SK-N-SH treated with all-trans-retinoic acid at 6 μM for 48 hours (cell line): Measurements from ENCODE around the gene GBP4.

Source experiments
- BACH2 ChIP-seq: fragments of 250-450 bp; sonication (Bioruptor Pico); IDR thresholded peaks from 2 replicates; pipeline ENCODE4 v1.9.0; 2021; ENCODE audit warnings: mild to moderate bottlenecking, borderline replicate concordance
- CSDC2 ChIP-seq: fragments of 250-450 bp; sonication (Bioruptor Pico); IDR thresholded peaks from 2 replicates; pipeline ENCODE4 v1.5.0; 2020; ENCODE audit warnings: mild to moderate bottlenecking, moderate library complexity
- GLIS3 ChIP-seq: fragments of 250-450 bp; sonication (Bioruptor Pico); IDR thresholded peaks from 2 replicates; pipeline ENCODE4 v1.5.0; 2020; ENCODE audit warnings: mild to moderate bottlenecking, moderate library complexity
- RARB ChIP-seq: fragments of 250-450 bp; sonication (Bioruptor Pico); IDR thresholded peaks from 2 replicates; pipeline ENCODE4 v1.8.0; 2021; ENCODE audit warnings: mild to moderate bottlenecking, moderate library complexity
- SNAI2 ChIP-seq: fragments of 250-450 bp; sonication (Bioruptor Pico); IDR thresholded peaks from 2 replicates; pipeline ENCODE4 v1.5.0; 2020; ENCODE audit warnings: mild to moderate bottlenecking, moderate library complexity
- TCF4 ChIP-seq: fragments of 250-450 bp; sonication (Bioruptor Pico); IDR thresholded peaks from 2 replicates; pipeline ENCODE4 v1.8.0; 2021; ENCODE audit warnings: mild to moderate bottlenecking, moderate library complexity, borderline replicate concordance
- ZFP3 ChIP-seq: fragments of 250-450 bp; sonication (Bioruptor Pico); IDR thresholded peaks from 2 replicates; pipeline ENCODE4 v1.5.0; 2020; ENCODE audit warnings: mild to moderate bottlenecking, moderate library complexity
- ZFP30 ChIP-seq: fragments of 450-650 bp; formaldehyde crosslinking; IDR thresholded peaks from 2 replicates; pipeline ENCODE4 v1.5.0; 2022; ENCODE audit warnings: mild to moderate bottlenecking, moderate library complexity
- ZNF565 ChIP-seq: fragments of 450-650 bp; formaldehyde crosslinking; conservative IDR thresholded peaks from 2 replicates; pipeline ENCODE4 v1.5.0; 2020; ENCODE audit warnings: low read depth, mild to moderate bottlenecking, moderate library complexity
- ZNF70 ChIP-seq: fragments of 450-650 bp; formaldehyde crosslinking; IDR thresholded peaks from 2 replicates; pipeline ENCODE4 v1.5.0; 2020; ENCODE audit warnings: mild to moderate bottlenecking, moderate library complexity
- ZNF8 ChIP-seq: fragments of 450-650 bp; formaldehyde crosslinking; IDR thresholded peaks from 2 replicates; pipeline ENCODE4 v1.5.0; 2020; ENCODE audit warnings: mild to moderate bottlenecking, moderate library complexity
- TF ChIP-seq, protein P1 (sequence below): fragments of 250-450 bp; sonication (Bioruptor Pico); IDR thresholded peaks from 2 replicates; pipeline ENCODE4 v1.8.0; 2020; ENCODE audit warnings: mild to moderate bottlenecking, moderate library complexity, borderline replicate concordance
- TF ChIP-seq, protein P2 (sequence below): fragments of 250-450 bp; sonication (Bioruptor Pico); IDR thresholded peaks from 2 replicates; pipeline ENCODE4 v1.5.0; 2020; ENCODE audit warnings: mild to moderate bottlenecking, moderate library complexity
- TF ChIP-seq, protein P3 (sequence below): fragments of 250-450 bp; sonication (Bioruptor Pico); IDR thresholded peaks from 2 replicates; pipeline ENCODE4 v1.5.1; 2020; ENCODE audit warnings: low read depth, mild to moderate bottlenecking, moderate library complexity

DNA sequence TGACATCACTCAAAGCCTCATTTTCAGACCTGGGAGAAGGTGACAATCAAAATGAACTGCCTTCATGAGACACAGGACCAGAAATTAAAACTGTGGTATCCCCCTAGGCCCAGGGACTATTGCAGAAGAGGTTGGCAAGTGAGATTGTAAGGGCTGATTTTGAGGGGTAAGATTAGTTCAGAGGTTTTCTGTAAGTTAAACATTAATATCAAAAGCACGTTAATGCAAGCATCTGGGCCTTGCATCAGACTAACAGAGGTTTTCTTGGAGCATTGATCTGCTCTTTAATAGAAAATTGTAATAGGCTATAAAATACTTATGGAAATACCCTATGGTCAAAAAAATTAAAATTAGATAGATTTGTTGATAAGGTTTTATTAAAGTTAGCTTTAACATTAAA, 14.6 kb upstream of the GBP4 start:
- TF ChIP-seq ZNF8 (CRISPR knock-in tag), result no peak
- TF ChIP-seq RARB (CRISPR knock-in tag), result no peak
- no peak for TF ChIP-seq GLIS3 (CRISPR knock-in tag)
- TF ChIP-seq ZFP3 (CRISPR knock-in tag), result no peak
- no peak for TF ChIP-seq ZNF565 (CRISPR knock-in tag)
- TF ChIP-seq, protein P1, sequence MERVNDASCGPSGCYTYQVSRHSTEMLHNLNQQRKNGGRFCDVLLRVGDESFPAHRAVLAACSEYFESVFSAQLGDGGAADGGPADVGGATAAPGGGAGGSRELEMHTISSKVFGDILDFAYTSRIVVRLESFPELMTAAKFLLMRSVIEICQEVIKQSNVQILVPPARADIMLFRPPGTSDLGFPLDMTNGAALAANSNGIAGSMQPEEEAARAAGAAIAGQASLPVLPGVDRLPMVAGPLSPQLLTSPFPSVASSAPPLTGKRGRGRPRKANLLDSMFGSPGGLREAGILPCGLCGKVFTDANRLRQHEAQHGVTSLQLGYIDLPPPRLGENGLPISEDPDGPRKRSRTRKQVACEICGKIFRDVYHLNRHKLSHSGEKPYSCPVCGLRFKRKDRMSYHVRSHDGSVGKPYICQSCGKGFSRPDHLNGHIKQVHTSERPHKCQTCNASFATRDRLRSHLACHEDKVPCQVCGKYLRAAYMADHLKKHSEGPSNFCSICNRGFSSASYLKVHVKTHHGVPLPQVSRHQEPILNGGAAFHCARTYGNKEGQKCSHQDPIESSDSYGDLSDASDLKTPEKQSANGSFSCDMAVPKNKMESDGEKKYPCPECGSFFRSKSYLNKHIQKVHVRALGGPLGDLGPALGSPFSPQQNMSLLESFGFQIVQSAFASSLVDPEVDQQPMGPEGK, result no peak
- no peak for TF ChIP-seq BACH2 (CRISPR knock-in tag)
- no peak for TF ChIP-seq ZNF70 (CRISPR knock-in tag)
- TF ChIP-seq ZFP30 (CRISPR knock-in tag), result no peak
- TF ChIP-seq SNAI2 (CRISPR knock-in tag), result no peak
- TF ChIP-seq, protein P2, sequence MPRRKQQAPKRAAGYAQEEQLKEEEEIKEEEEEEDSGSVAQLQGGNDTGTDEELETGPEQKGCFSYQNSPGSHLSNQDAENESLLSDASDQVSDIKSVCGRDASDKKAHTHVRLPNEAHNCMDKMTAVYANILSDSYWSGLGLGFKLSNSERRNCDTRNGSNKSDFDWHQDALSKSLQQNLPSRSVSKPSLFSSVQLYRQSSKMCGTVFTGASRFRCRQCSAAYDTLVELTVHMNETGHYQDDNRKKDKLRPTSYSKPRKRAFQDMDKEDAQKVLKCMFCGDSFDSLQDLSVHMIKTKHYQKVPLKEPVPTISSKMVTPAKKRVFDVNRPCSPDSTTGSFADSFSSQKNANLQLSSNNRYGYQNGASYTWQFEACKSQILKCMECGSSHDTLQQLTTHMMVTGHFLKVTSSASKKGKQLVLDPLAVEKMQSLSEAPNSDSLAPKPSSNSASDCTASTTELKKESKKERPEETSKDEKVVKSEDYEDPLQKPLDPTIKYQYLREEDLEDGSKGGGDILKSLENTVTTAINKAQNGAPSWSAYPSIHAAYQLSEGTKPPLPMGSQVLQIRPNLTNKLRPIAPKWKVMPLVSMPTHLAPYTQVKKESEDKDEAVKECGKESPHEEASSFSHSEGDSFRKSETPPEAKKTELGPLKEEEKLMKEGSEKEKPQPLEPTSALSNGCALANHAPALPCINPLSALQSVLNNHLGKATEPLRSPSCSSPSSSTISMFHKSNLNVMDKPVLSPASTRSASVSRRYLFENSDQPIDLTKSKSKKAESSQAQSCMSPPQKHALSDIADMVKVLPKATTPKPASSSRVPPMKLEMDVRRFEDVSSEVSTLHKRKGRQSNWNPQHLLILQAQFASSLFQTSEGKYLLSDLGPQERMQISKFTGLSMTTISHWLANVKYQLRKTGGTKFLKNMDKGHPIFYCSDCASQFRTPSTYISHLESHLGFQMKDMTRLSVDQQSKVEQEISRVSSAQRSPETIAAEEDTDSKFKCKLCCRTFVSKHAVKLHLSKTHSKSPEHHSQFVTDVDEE (CRISPR knock-in tag), result no peak
- TF ChIP-seq, protein P3, sequence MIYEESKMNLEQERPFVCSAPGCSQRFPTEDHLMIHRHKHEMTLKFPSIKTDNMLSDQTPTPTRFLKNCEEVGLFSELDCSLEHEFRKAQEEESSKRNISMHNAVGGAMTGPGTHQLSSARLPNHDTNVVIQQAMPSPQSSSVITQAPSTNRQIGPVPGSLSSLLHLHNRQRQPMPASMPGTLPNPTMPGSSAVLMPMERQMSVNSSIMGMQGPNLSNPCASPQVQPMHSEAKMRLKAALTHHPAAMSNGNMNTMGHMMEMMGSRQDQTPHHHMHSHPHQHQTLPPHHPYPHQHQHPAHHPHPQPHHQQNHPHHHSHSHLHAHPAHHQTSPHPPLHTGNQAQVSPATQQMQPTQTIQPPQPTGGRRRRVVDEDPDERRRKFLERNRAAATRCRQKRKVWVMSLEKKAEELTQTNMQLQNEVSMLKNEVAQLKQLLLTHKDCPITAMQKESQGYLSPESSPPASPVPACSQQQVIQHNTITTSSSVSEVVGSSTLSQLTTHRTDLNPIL, result no peak
- TF ChIP-seq TCF4 (CRISPR knock-in tag), result no peak
- TF ChIP-seq CSDC2 (CRISPR knock-in tag), result no peak
